Measurements from ENCODE around the gene IMMP2L.
"Not testable (repeated sequence)": the region's sequence is repeated elsewhere in the genome, so short reads cannot be mapped to it uniquely, and the experiment has no call there.

Gene IMMP2L

GRCh38 chr7:110660637-110661036 lies 901.7 kb downstream of the IMMP2L start:
- not testable (repeated sequence) for DNase-seq

- no peak for DNase-seq
Observed at GRCh38 chr7:110650328-110650727, 912.0 kb downstream of the IMMP2L start.

GRCh38 chr7:110647266-110647665 lies 915.0 kb downstream of the IMMP2L start:
- no peak for DNase-seq

- no peak for DNase-seq
Observed at GRCh38 chr7:110646804-110647203, 915.5 kb downstream of the IMMP2L start.

GRCh38 chr7:110645616-110646015 lies 916.7 kb downstream of the IMMP2L start:
- no peak for DNase-seq

GRCh38 chr7:110645060-110645459 lies 917.2 kb downstream of the IMMP2L start:
- no peak for DNase-seq

GRCh38 chr7:110637252-110637651 lies 925.0 kb downstream of the IMMP2L start:
- no peak for DNase-seq

GRCh38 chr7:110633313-110633712 lies 929.0 kb downstream of the IMMP2L start:
- no peak for DNase-seq

- DNase-seq = no peak
Observed at GRCh38 chr7:110626414-110626813, 935.9 kb downstream of the IMMP2L start.

- no peak for DNase-seq
Observed at GRCh38 chr7:110625294-110625693, 937.0 kb downstream of the IMMP2L start.

GRCh38 chr7:110623436-110623835 lies 938.9 kb downstream of the IMMP2L start:
- DNase-seq = no peak

GRCh38 chr7:110621289-110621688 lies 941.0 kb downstream of the IMMP2L start:
- no peak for DNase-seq

- DNase-seq = no peak
Observed at GRCh38 chr7:110620110-110620735, 942.1 kb downstream of the IMMP2L start.

Data from KG1 (cell line).